Middle frontal gyrus (tissue), 1 donor: Measurements from ENCODE around the gene CYP4B1.
"Not testable (repeated sequence)": the region's sequence is repeated elsewhere in the genome, so short reads cannot be mapped to it uniquely, and the experiment has no call there.

ENCODE experiments used
- DNase-seq: peaks from one replicate; pipeline ENCODE4 v3.0.0-alpha.2; 2015; ENCODE audit warnings: low spot score; ENCODE audit errors: extremely low spot score

Gene CYP4B1

GRCh38 chr1:46798810-46799209 lies at the start of gene CYP4B1:
TSS of gene CYP4B1 (plus strand) at chr1:46799046. CDS start at chr1:46799082, 36 bp downstream.
- no peak for DNase-seq

- DNase-seq, result no peak
These were observed 49.4 kb upstream of the CYP4B1 start for GRCh38 chr1:46749404-46749803.

- no peak for DNase-seq
These were observed 48.9 kb upstream of the CYP4B1 start for GRCh38 chr1:46749921-46750404.

GRCh38 chr1:46753985-46754384 lies 44.9 kb upstream of the CYP4B1 start:
- no peak for DNase-seq

- not testable (repeated sequence) for DNase-seq
These were observed 44.1 kb upstream of the CYP4B1 start for GRCh38 chr1:46754707-46755106.

- DNase-seq, result no peak
These were observed 43.7 kb upstream of the CYP4B1 start for GRCh38 chr1:46755121-46755520.

GRCh38 chr1:46757247-46757955 lies 41.4 kb upstream of the CYP4B1 start:
- no peak for DNase-seq

GRCh38 chr1:46757956-46758528 lies 40.8 kb upstream of the CYP4B1 start:
- DNase-seq, result no peak

GRCh38 chr1:46760558-46761166 lies 38.2 kb upstream of the CYP4B1 start:
- no peak for DNase-seq

- DNase-seq, result no peak
These were observed 37.1 kb upstream of the CYP4B1 start for GRCh38 chr1:46761740-46762139.

- no peak for DNase-seq
These were observed 34.4 kb upstream of the CYP4B1 start for GRCh38 chr1:46764402-46764801.

GRCh38 chr1:46767649-46768282 lies 31.1 kb upstream of the CYP4B1 start:
- no peak for DNase-seq

GRCh38 chr1:46768445-46768844 lies 30.4 kb upstream of the CYP4B1 start:
- no peak for DNase-seq

GRCh38 chr1:46769028-46769740 lies 29.7 kb upstream of the CYP4B1 start:
- DNase-seq, result no peak

- no peak for DNase-seq
These were observed 28.3 kb upstream of the CYP4B1 start for GRCh38 chr1:46770541-46770940.

- no peak for DNase-seq
These were observed 26.3 kb upstream of the CYP4B1 start for GRCh38 chr1:46772571-46772970.

GRCh38 chr1:46774297-46774696 lies 24.5 kb upstream of the CYP4B1 start:
- no peak for DNase-seq

- DNase-seq, result not testable (repeated sequence)
These were observed 20.4 kb upstream of the CYP4B1 start for GRCh38 chr1:46778456-46778855.

- DNase-seq, result no peak
These were observed 14.2 kb upstream of the CYP4B1 start for GRCh38 chr1:46784666-46785065.

GRCh38 chr1:46788634-46789033 lies 10.2 kb upstream of the CYP4B1 start:
- not testable (repeated sequence) for DNase-seq

- no peak for DNase-seq
These were observed 8.3 kb upstream of the CYP4B1 start for GRCh38 chr1:46790446-46791101.
